ENCODE results near the gene MSH5. TPM values are rescaled to one million over a fixed set of nuclear protein-coding genes. Genes with fewer than 3 reads are reported as not detected.
A peak's percentile ranks its signal among the peaks of the same experiment; 100 is the strongest.

Gene MSH5
- total and polyA plus RNA-seq, 9 of the 15 experiments (the other 6 are each of a cell fraction or from before 2014, with no cell fraction given), result 12.5 to 104 (median 46.6) TPM

DNA sequence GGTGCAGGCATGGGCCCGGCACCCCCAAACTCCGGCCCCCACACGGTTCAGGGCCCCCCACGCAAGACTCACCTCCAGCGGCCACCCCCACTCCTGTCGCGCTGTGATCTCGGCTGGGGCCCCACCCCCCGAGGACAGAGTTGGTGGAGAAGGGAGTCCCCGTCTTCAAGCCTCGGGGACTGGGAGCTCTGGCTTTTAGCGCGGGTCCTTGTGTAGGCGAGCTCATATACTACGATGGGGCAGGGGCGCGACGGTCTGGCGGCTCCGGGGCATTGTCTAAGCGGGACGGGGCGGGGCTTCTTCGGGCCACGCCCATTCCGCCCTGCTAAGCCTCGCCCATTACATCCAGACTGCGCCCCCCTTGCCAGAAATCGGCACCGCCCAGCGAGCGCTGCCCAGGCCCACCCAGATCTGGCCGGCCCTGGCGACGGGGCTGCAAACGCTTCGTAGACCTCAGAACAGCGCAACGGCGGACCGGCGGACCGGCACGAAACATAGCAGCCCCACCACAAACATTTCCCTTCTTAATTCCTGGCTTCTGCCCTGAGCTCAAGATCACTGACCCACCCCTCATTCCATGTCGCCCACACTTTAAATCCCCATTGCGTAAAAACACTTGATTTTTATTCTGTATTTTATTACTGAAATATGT is 9.7 kb upstream of the MSH5 start (continued):
- 0 out of 2 replicates have a peak, but pooled peaks have one; percentile 74 for TF ChIP-seq SLC30A9 (CRISPR knock-in tag; IDR thresholded peaks at IDR 0.05)
- TF ChIP-seq KHSRP (IDR thresholded peaks at IDR 0.05), result peak; percentile 63
- peak; percentile 98 for TF ChIP-seq ZNF77 (CRISPR knock-in tag; IDR thresholded peaks at IDR 0.05)
- TF ChIP-seq MCM3 (IDR thresholded peaks at IDR 0.05), result no peak
- 0 out of 2 replicates have a peak, but pooled peaks have one; percentile 16 for TF ChIP-seq BRD4 (IDR thresholded peaks at IDR 0.05)
- TF ChIP-seq ZNF518B (CRISPR knock-in tag; IDR thresholded peaks at IDR 0.05), result peak; percentile 95
- no peak for TF ChIP-seq CBX5 (IDR thresholded peaks at IDR 0.05; ENCODE audit: borderline replicate concordance, low read depth)
- TF ChIP-seq RB1 (IDR thresholded peaks at IDR 0.05; ENCODE audit: low read depth), result no peak
- peak; percentile 97 for TF ChIP-seq ZNF445 (CRISPR knock-in tag; IDR thresholded peaks at IDR 0.05; ENCODE audit: low read depth)
- no peak for TF ChIP-seq ETS2 (tag; IDR thresholded peaks at IDR 0.05; ENCODE audit: borderline replicate concordance, poor library complexity, severe bottlenecking)
- TF ChIP-seq REST (IDR thresholded peaks at IDR 0.05; ENCODE audit: borderline replicate concordance), result no peak
- peak; percentile 95 for TF ChIP-seq REST (CRISPR knock-in tag; IDR thresholded peaks at IDR 0.05; ENCODE audit: low read depth)
- TF ChIP-seq HDAC6 (IDR thresholded peaks at IDR 0.05; ENCODE audit: low read depth, low read length), result peak; percentile 18; the same call in 1 of the 2 replicates
- peak; percentile 47 for TF ChIP-seq CREB1 (IDR thresholded peaks at IDR 0.05)
- TF ChIP-seq CREB1 (CRISPR knock-in tag; IDR thresholded peaks at IDR 0.05), result no peak
- no peak for TF ChIP-seq ADNP (tag; IDR thresholded peaks at IDR 0.05)
- TF ChIP-seq ZNF583 (CRISPR knock-in tag; IDR thresholded peaks at IDR 0.05), result peak; percentile 82
